HG03571 (cell line): Measurements from ENCODE around the gene ADAMTS2.

Source experiments
- ATAC-seq: cut with Tn5 transposase; IDR thresholded peaks from one replicate; pipeline ENCODE4 v1.9.1; 2021; ENCODE audit not compliant: unreplicated experiment

ADAMTS2 gene

GRCh38 chr5:179313849-179314521, 31.3 kb downstream of the ADAMTS2 start:
- no peak for ATAC-seq

- ATAC-seq, result no peak
These were observed 32.6 kb downstream of the ADAMTS2 start for GRCh38 chr5:179312557-179313235.

- ATAC-seq, result no peak
These were observed 33.7 kb downstream of the ADAMTS2 start for GRCh38 chr5:179311581-179311980.

- no peak for ATAC-seq
These were observed 34.2 kb downstream of the ADAMTS2 start for GRCh38 chr5:179311091-179311470.

GRCh38 chr5:179310439-179311090, 34.7 kb downstream of the ADAMTS2 start:
- ATAC-seq, result no peak

GRCh38 chr5:179309751-179310320, 35.4 kb downstream of the ADAMTS2 start:
- no peak for ATAC-seq

GRCh38 chr5:179309383-179309670, 35.9 kb downstream of the ADAMTS2 start:
- no peak for ATAC-seq

GRCh38 chr5:179308563-179309382, 36.5 kb downstream of the ADAMTS2 start:
- ATAC-seq, result no peak

- no peak for ATAC-seq
These were observed 37.3 kb downstream of the ADAMTS2 start for GRCh38 chr5:179307931-179308471.

- no peak for ATAC-seq
These were observed 38.1 kb downstream of the ADAMTS2 start for GRCh38 chr5:179307013-179307800.

GRCh38 chr5:179306191-179307012, 38.9 kb downstream of the ADAMTS2 start:
- ATAC-seq, result no peak

GRCh38 chr5:179304871-179305270, 40.4 kb downstream of the ADAMTS2 start:
- ATAC-seq, result no peak

- no peak for ATAC-seq
These were observed 40.8 kb downstream of the ADAMTS2 start for GRCh38 chr5:179304466-179304865.

- no peak for ATAC-seq
These were observed 41.6 kb downstream of the ADAMTS2 start for GRCh38 chr5:179303451-179304200.

GRCh38 chr5:179302499-179303185, 42.6 kb downstream of the ADAMTS2 start:
- no peak for ATAC-seq

GRCh38 chr5:179301796-179302195, 43.5 kb downstream of the ADAMTS2 start:
- no peak for ATAC-seq

- no peak for ATAC-seq
These were observed 43.9 kb downstream of the ADAMTS2 start for GRCh38 chr5:179301376-179301775.

- no peak for ATAC-seq
These were observed 44.6 kb downstream of the ADAMTS2 start for GRCh38 chr5:179300581-179301180.
